Colonic mucosa (tissue), 4 donors: ENCODE measurements around the gene CD200R1L. TPM values are rescaled to one million over a fixed set of nuclear protein-coding genes. Genes with fewer than 3 reads are reported as not detected.

Experiments used
- DNase-seq: peaks from one replicate; pipeline ENCODE4 v3.0.0-alpha.2; 2020
- H3K27ac ChIP-seq: fragments of 200-600 bp; one replicate; pipeline ENCODE4 v1.8.0; 2021
- H3K27me3 ChIP-seq: fragments of 200-600 bp; one replicate; pipeline ENCODE4 v1.8.0; 2021
- H3K36me3 ChIP-seq: fragments of 200-600 bp; one replicate; pipeline ENCODE4 v1.8.0; 2021
- H3K4me1 ChIP-seq: fragments of 200-600 bp; one replicate; pipeline ENCODE4 v1.8.0; 2021; ENCODE audit warnings: mild to moderate bottlenecking
- H3K4me3 ChIP-seq: fragments of 200-600 bp; one replicate; pipeline ENCODE4 v1.8.0; 2021
- H3K9ac ChIP-seq, 2 donors: one replicate each; pipeline ENCODE4 v1.7.0; 2013; ENCODE audit warnings: control low read depth in 2 of 2, low read depth in 2 of 2, low read length in 2 of 2
- H3K9me3 ChIP-seq: fragments of 200-600 bp; one replicate; pipeline ENCODE4 v1.8.0; 2021
- intact Hi-C: fragments of 100-400 bp; cut with DNase I; formaldehyde crosslinking; loops from one replicate; pipeline ENCODE4 v1.14.1; 2022
- total RNA-seq, 2 donors: library from RNA; stranded (reverse); fragmentation: NEBNext Ultra II Directional in 1 of 2; extraction: Animal tissue kit (Norgen Biotek cat#: 25700) in 1 of 2; gene quantifications; one replicate each; pipeline ENCODE4 v1.2.1, GENCODE V29; 2021
- TF ChIP-seq, protein P1 (sequence below): fragments of 200-600 bp; IDR thresholded peaks from one replicate; pipeline ENCODE4 v1.8.0; 2022; ENCODE audit warnings: antibody characterized with exemption, mild to moderate bottlenecking
- donor health status: healthy.
- donor health status: DM: no; HTN: no; CAD: no.
- donor health status: DM: no; HTN: no; CAD: no.

Gene CD200R1L
- total RNA-seq, 2 donors from 2014 or later: not detected

DNA sequence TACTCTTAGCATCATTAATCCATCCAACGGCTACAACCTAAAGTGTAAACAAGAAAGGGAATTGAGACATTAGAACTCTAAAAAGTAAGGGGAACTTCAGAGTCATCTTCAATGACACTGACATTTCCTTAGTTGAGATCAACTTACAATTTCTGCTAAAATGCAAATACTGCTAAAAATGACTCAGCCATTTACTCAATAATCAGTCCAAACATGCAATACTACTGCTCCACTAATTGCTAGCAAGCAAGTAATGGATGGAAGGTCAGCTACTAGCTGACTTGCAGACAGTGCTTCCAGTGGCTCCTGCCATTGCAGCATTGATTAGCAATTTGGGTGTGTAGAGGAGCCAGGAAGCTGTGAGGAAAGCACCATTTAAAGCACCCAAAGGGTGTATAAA lies 28.4 kb downstream of the CD200R1L start:
- TF ChIP-seq, protein P1, sequence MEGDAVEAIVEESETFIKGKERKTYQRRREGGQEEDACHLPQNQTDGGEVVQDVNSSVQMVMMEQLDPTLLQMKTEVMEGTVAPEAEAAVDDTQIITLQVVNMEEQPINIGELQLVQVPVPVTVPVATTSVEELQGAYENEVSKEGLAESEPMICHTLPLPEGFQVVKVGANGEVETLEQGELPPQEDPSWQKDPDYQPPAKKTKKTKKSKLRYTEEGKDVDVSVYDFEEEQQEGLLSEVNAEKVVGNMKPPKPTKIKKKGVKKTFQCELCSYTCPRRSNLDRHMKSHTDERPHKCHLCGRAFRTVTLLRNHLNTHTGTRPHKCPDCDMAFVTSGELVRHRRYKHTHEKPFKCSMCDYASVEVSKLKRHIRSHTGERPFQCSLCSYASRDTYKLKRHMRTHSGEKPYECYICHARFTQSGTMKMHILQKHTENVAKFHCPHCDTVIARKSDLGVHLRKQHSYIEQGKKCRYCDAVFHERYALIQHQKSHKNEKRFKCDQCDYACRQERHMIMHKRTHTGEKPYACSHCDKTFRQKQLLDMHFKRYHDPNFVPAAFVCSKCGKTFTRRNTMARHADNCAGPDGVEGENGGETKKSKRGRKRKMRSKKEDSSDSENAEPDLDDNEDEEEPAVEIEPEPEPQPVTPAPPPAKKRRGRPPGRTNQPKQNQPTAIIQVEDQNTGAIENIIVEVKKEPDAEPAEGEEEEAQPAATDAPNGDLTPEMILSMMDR: no peak
- DNase-seq: no peak
- no peak overlapping the region for H3K4me3 ChIP-seq
- H3K27me3 ChIP-seq: no peaks in the 10 kb centered on the region
- H3K9ac ChIP-seq: no peak overlapping the region
- intact Hi-C loops: loop anchor here (10.0 kb wide), 1 partner anchor 83 kb away; no protein-coding TSS in a partner anchor
- no peak overlapping the region for H3K27ac ChIP-seq
- H3K36me3 ChIP-seq: no peaks in the 10 kb centered on the region
- H3K4me1 ChIP-seq: no peaks in the 10 kb centered on the region
- H3K9me3 ChIP-seq: no peaks in the 10 kb centered on the region

DNA sequence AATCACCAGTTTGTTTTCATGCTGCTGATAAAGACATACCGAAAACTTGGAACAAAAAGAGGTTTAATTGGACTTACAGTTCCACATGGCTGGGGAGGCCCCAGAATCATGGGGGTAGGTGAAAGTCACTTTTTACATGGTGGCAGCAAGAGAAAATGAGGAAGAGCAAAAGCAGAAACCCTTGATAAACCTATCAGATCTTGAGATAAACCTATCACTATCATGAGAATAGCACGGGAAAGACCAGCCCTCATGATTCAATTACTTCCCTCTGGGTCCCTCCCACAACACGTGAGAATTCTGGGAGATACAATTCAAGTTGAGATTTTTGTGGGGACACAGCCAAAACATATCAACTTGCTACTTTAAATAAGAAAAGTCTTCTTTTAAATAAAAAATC lies 28.9 kb downstream of the CD200R1L start:
- Histone ChIP-seq H3K27me3 (no peaks in the 10 kb centered on the region), H3K4me3 (no peak overlapping the region), H3K36me3 (no peaks in the 10 kb centered on the region), H3K9me3 (no peaks in the 10 kb centered on the region), H3K27ac (no peak overlapping the region), H3K4me1 (no peaks in the 10 kb centered on the region), H3K9ac (no peak overlapping the region)
- TF ChIP-seq, protein P1: no peak
- DNase-seq: no peak
- intact Hi-C loops: loop anchor here (10.0 kb wide), 1 partner anchor 83 kb away; no protein-coding TSS in a partner anchor

DNA sequence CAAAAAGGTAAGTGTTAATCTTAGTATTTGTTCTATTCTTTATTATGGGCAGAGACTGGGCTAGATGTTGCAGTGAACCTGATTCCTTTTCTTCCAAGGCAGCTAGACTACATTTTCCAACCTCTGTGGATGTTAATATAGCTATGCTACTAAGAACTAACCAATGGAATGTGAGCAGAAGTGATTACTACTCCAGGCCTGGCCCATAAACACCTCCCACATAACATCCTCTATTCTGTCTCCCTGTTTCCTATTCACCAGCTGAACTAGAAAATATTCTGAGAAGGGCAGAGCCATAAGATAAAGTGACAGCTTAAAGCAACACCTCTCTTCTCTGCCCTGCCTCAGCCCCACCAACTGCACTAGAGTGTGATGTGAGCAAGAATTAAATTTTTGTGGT lies 29.4 kb downstream of the CD200R1L start:
- Histone ChIP-seq H3K4me1 (no peaks in the 10 kb centered on the region), H3K4me3 (no peak overlapping the region), H3K27ac (no peak overlapping the region), H3K9me3 (no peaks in the 10 kb centered on the region), H3K9ac (no peak overlapping the region), H3K36me3 (no peaks in the 10 kb centered on the region), H3K27me3 (no peaks in the 10 kb centered on the region)
- no peak for DNase-seq
- intact Hi-C loops: loop anchor here (10.0 kb wide), 1 partner anchor 82 kb away; no protein-coding TSS in a partner anchor
- TF ChIP-seq, protein P1: no peak

DNA sequence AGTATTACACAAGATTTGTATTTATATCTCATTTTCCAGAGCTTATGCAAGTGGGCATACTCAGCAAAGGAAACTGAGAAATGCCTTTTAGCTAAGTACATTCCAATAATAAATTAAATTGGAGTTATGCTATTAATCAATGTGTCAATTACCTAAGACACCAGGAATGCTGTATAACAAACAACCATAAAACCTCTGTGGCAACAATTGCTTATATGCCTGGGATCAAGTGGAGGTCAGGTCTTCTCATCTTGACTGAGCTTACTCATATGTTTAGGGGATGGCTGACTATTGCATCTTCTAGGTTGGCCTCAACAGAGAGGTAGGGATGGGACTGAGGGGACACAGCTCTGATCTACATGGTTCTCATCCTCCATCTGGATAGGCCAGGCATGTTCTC lies 30.7 kb downstream of the CD200R1L start:
- Histone ChIP-seq H3K9me3 (no peaks in the 10 kb centered on the region), H3K4me1 (no peaks in the 10 kb centered on the region), H3K27me3 (no peaks in the 10 kb centered on the region), H3K36me3 (no peaks in the 10 kb centered on the region), H3K27ac (no peak overlapping the region), H3K4me3 (no peak overlapping the region), H3K9ac (no peak overlapping the region)
- TF ChIP-seq, protein P1: no peak
- intact Hi-C loops: loop anchor here (10.0 kb wide), 1 partner anchor 81 kb away; no protein-coding TSS in a partner anchor
- no peak for DNase-seq

DNA sequence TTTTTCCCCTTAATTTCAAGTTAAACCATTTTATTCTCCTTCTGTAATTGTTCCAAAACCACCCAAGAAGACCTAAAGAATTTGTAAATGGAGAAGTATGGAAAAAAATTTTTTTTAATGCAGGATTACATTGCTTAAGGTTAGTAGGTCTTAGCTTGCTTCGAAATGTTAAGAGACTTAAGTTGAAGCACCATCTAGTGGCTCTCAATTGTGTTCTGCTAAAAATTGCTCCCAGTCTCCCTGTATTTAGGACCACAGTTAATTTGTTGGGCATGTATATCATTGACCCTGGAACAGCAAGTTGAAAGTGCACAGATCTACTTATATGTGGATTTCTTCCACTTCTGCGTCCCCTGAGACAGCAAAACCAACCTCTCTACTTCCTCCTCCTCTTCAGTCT lies 32.4 kb downstream of the CD200R1L start:
- Histone ChIP-seq H3K27ac (no peak overlapping the region), H3K9ac (no peak overlapping the region), H3K27me3 (no peaks in the 10 kb centered on the region), H3K4me1 (no peaks in the 10 kb centered on the region), H3K9me3 (no peaks in the 10 kb centered on the region), H3K36me3 (no peaks in the 10 kb centered on the region), H3K4me3 (no peak overlapping the region)
- intact Hi-C loops: loop anchor here (5.0 to 10.0 kb wide), 2 partner anchors 79 to 172 kb away; partner anchors contain the start of gene CCDC80
- TF ChIP-seq, protein P1: no peak
- no peak for DNase-seq
